Heart left ventricle (tissue), 13 donors: ENCODE data around the gene RAB11FIP4.

Experiments
- CTCF ChIP-seq, 12 donors: fragments of 200-600 bp; sonication (generic) in 4 of 12; IDR thresholded peaks; one replicate each; pipeline versions ENCODE4 v1.5.0 to v1.8.0; 2018 to 2022; ENCODE audit warnings: antibody characterized with exemption in 12 of 12, mild to moderate bottlenecking in 5 of 12
- POLR2A ChIP-seq, 2 donors: fragments of 450-650 bp; IDR thresholded peaks; one replicate each; pipeline ENCODE4 v1.6.1; 2017; ENCODE audit warnings: antibody characterized with exemption in 2 of 2, mild to moderate bottlenecking in 2 of 2, moderate library complexity in 2 of 2
- donor health status: ischemic (EF 13 %, LVEDD 7.1; RV severe dilation, severe dysfunction).
- donor health status: DM: no; HTN: yes; CAD: no.
- donor health status: DM: no; HTN: no; CAD: no.
- donor health status: ischemic (EF 25% LVEDD 6.9; RV normal size, moderate dysfunction).
- donor health status: ischemic (EF 25% LVEDD 5.7; RV mildly dilated, moderate dysfunction).
- donor health status: ischemic (EF 35%, LVEDD 5.7; RV mildly dilated, moderate dysfunction).
- donor health status: nonischemic (EF 11% LVEDD 7.7; RV severe dilation, severe dysfunction).
- donor health status: DM: yes; HTN: yes; CAD: no.
- donor health status: PGD.
- donor health status: ischemic (EF 29% LVEDD 5.4; RV normal size, mild dysfunction).
- donor health status: nonischemic (EF 23%, LVEDD 6.1; RV moderate dilation, normal function).

- no peak for TF ChIP-seq CTCF (IDR thresholded peaks at IDR 0.05)
- TF ChIP-seq POLR2A (IDR thresholded peaks at IDR 0.05): no peak
Observed at GRCh38 chr17:31467502-31468256, 76.2 kb downstream of the RAB11FIP4 start.
